ENCODE data around the gene CCR7.
"Not testable (repeated sequence)": the region's sequence is repeated elsewhere in the genome, so short reads cannot be mapped to it uniquely, and the experiment has no call there.

CCR7 gene

DNA sequence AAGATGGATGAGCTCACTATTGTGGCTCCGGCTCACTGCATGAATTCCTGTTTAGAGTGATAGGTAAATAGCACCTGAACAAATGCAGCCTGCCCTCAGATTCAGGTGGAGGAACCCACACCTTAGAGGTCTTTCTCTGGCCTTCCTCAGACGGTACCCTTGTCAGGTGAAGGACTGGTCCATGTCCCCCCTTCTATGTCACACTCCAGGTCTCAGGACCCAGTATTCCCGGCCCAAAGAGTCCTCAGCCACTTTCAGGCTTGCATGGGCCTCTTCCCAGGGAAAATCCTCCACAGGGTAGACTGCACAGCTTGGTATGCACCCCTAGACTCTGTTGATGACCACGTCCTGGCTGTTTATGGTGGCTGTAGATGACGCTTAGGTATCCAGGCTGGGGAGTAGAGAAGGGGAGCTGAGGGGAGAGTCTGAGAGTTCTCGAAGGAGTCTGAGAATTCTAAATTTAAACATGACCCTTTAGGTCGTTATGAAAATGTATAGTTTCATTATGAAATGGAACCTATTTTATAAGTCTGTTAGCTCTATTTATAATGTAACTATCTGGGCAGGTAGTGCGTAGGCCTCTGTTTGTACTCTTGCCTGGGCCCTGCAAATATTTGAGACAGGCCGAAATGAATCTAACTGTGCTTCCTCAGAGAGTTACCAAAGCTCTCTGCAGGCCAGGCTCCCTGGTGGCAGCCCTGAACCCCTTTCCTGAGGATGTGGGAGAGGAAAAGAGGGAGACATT, 32.5 kb upstream of the CCR7 start:
- no peak for DNase-seq

- DNase-seq, result no peak
Observed at GRCh38 chr17:40597156-40597555, 31.9 kb upstream of the CCR7 start.

DNA sequence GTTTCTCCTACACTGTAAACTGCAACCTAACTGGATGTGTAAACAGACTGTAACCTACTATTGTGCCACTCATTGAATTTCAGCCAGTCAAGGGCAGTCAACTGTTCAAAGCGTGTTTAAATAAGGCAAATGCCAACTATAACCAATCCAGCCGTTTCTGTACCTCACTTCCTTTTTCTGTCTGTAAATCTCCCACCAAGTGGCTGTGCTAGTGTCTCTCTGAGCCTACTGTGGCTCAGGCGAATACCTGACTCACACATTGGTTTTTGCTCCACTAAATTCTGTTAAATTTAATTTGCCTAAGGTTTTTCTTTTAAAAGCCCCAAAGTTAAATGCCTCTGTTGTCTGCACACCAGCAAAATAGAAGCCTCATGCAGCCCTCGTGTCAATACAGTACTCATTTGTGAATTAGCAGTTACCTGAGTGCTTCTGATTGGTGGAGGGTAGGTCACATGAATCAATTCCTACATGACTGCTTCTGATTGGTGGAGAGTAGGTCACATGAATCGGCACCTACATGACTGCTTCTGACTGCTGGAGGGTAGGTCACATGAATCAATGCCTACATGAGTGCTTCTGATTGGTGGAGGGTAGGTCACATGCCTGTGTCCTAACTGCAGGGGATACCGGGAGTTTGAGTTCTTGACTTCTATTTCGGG, 31.1 kb upstream of the CCR7 start:
- no peak for DNase-seq

GRCh38 chr17:40590742-40591141, 25.5 kb upstream of the CCR7 start:
- no peak for DNase-seq

- no peak for DNase-seq
Observed at GRCh38 chr17:40588552-40588951, 23.3 kb upstream of the CCR7 start.

DNA sequence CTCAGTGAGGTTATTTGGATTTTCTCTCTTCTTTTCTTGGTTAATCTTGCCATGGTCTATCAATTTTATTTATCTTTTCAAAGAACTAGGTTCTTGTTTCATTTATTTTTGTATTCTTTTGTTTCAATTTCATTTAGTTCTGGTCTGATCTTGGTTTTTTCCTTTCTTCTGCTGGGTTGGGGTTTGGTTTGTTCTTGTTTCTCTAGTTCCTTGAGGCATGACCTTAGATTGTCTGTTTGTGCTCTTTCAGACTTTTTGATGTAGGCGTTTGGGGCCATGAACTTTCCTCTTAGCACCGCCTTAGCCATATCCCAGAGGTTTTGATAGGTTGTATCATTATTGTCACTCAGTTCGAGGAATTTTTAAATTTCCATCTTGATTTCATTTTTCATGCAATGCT, 21.0 kb upstream of the CCR7 start:
- not testable (repeated sequence) for DNase-seq

DNA sequence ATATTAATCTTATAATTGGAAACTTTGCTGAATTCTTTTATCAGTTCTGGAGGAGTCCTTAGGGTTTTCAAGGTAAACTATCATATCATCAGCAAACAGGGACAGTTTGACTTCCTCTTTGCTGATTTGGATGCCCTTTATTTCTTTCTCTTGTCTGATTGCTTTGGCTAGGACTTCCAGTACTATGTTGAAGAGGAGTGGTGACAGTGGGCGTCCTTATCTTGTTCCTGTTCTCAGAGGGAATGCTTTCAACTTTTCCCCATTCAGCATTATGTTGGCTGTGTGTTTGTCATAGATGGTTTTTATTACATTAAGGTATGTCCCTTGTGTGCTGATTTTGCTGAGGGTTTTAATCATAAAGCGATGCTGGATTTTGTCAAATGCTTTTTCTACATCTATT, 19.7 kb upstream of the CCR7 start:
- DNase-seq, result not testable (repeated sequence)

GRCh38 chr17:40582328-40582901, 17.1 kb upstream of the CCR7 start:
- no peak for DNase-seq

GRCh38 chr17:40580140-40580539, 14.9 kb upstream of the CCR7 start:
- no peak for DNase-seq

DNA sequence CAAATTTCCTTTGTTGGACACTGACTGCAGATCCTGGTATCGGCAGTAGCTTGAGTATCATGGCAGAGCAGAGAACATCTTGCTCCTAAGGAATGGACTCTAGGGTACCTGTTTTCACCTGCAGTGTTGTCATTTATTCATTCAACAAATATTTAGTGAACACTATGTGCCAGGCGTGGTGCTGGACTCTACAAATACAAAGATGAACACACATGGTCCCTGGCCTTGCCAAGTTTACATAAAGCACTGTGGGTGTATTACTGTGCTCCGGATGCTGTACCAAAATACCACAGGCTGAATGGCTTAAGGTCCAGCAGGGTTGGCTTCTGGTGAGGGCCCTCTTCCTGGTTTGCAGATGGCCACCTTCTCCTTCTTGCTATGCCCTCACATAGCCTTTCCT, 14.2 kb upstream of the CCR7 start:
- no peak for DNase-seq

DNA sequence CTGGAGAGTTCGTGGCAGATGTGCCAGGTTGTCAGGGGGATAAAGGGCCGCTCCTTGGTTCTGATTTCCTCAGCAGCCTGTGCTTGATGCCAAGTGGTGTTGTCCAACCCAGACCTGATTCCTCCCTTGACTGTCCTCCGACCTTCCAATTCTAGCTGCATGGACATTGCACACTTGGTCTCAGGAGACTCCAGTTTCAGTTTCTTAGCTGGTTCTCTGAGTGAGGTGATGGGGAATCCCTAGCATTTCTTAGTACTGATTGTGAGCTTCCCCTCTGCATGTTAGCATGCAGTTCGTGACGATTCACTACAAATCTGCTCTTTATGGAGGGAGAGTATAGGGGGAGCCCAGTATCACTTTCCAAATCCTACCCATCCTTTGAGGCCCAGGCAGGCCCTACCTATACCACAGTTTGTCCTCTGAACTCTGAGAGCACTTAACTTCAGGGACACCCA, 12.4 kb upstream of the CCR7 start:
- DNase-seq, result no peak

DNA sequence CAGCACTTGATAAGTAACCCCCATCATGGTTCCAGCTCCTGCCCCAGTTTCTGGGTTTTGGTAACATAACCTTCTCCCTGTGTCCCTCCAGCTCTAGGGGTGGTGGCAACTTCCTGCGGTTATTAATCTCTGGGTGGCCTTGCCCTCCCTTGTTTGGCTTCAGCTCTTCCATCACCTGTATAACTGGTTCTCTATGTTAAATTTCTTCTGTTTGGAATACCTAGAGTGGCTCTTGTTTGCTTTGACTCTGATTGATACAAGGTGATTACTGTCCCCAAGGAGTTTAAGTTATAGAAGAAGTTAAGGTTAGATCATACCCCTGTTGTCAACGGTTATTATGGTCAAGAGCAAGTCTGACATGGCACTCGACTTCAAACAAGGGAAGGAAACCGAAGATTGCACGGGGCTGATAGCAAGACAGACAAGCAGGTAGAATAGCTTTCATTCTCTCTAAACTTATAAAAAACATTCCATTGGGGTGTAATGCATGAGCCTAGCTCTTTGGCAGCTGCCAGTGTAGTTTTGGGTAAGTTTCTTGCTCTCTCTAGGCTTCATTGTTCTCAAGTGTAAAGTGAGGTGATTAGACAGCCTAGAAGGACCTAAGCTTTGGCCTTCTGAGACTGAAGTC, 11.0 kb upstream of the CCR7 start:
- DNase-seq, result no peak

DNA sequence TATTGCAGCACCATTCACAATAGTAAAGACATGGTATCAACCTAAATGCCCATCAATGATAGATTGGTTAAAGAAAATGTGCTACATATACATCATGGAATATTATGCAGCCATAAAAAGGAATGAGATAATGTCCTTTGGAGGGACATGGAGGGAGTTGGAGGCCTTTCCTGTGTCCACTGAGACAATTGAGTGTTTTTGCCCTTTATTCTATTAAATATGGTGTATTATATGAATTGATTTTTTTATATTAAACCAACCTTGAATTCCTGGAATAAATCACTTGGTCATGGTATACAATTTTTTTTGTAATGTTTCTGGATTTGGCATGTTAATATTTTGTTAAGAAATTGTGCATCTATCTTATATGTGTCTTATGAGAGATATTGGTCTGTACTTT, 9.0 kb upstream of the CCR7 start:
- DNase-seq, result no peak

- not testable (repeated sequence) for DNase-seq
Observed at GRCh38 chr17:40572245-40572993, 7.1 kb upstream of the CCR7 start.

DNA sequence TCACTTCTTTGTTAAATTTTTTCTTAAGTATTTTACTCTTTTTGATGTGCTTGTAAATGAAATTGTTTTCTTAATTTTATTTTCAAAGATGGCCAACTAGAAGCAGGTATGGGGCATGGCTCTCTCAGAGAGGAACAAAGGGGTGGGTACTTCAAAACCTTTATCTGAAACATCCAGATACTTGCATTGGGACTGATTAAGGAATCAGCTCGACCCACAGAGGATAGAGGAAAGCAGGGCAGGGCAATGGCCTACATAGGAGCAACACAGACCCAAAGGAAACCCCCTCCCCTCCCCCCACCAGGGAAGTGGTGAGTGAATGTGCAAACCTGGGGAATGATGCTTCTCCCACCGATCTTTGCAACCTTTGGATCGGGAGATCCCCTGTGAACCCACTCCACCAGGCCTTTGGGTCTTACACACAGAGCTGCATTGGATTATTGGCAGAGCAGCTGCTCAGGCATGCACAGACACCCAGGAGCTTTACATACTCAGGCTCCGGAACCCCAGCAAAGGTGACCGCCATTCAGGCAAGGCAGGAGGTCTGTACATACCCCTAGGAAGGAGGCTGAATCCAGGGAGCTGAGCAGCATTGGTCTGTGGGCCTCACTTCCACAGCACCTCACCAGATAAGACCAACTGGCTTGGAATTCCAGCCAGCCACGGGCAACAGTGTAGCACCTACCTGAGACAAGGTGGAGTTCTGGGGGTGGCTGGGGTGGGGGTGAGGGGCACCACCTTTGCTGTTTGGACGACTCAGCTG, 3.0 kb upstream of the CCR7 start:
- DNase-seq, result no peak

GRCh38 chr17:40567377-40567776, 2.1 kb upstream of the CCR7 start:
- DNase-seq, result no peak

- DNase-seq, result no peak
Observed at GRCh38 chr17:40565769-40566409, 617 bp upstream of the CCR7 start.

- no peak for DNase-seq
Observed at GRCh38 chr17:40564195-40564882, 933 bp downstream of the CCR7 start.

DNA sequence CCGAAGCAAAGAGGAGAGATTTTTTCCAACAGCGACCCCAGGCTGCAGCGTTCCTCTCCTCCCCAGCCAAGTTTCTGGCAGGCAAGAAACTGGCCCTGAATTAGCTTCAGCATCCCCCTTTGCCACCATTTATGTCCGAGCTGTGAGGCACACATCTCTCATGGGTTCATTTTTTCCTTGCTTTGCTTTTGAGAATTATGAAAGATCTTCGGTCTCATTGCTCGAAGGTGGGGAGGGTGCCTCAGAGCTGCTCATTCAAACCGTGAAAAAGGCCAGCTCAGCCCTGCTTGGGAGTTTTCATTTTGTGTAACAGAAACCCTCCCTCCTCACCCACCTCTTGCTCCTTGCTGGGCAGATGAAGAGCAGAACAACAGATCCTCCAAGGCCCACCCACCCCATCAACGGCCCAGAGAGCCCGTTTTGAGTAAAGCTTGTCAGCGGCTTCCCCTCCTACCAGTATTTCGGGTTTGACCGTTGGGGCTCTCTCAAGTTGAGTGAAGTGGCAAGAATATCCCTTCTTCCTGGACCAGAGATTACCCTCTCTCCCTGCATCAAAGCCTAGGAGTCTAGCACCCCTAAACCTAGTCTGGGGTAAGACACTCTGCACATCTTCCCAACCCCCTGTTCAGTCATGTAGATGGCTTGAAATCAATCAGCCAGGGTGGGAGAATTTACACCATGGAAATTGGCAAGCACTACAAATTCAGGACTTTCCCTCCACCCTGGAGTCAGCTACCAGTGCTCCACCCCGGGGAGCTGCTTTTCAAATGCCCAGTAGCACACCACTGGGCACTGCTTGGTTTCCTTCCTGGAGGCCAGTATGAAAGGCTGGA, 1.8 kb downstream of the CCR7 start:
- DNase-seq, result no peak
